HL-60 (cell line): ENCODE data around the gene ANKRD26.

Experiments used
- DNase-seq, 2 experiments: peaks; one replicate each; pipeline ENCODE4 v3.0.0-alpha.2; 2010 to 2020; ENCODE audit warnings: low read depth in 1 of 2, low spot score in 1 of 2
- H3K27ac ChIP-seq: fragments of 250-450 bp; sonication (Bioruptor Pico); replicated peaks from 2 replicates; pipeline ENCODE4 v1.5.1; 2020; ENCODE audit warnings: mild to moderate bottlenecking, moderate library complexity
- H3K27me3 ChIP-seq: fragments of 250-450 bp; sonication (Bioruptor Pico); 2 replicates; pipeline ENCODE4 v1.5.1; 2021; ENCODE audit warnings: mild to moderate bottlenecking, moderate library complexity; ENCODE audit not compliant: insufficient read depth, poor library complexity, severe bottlenecking
- H3K4me3 ChIP-seq: replicated peaks from 2 replicates; pipeline ENCODE4 v1.5.1; 2011; ENCODE audit warnings: mild to moderate bottlenecking, control low read depth, low read length; ENCODE audit not compliant: insufficient read depth
- GABPA ChIP-seq: IDR thresholded peaks from 2 replicates; pipeline ENCODE4 v1.6.1; 2012; ENCODE audit warnings: low read depth
- POLR2AphosphoS5 ChIP-seq: IDR thresholded peaks from 2 replicates; pipeline ENCODE4 v1.6.1; 2012; ENCODE audit warnings: low read depth
- SPI1 ChIP-seq: IDR thresholded peaks from 2 replicates; pipeline ENCODE4 v1.6.1; 2012; ENCODE audit warnings: low read depth, mild to moderate bottlenecking, borderline replicate concordance
- TF ChIP-seq, protein P1 (sequence below): IDR thresholded peaks from one replicate; pipeline ENCODE4 v1.5.1; 2011; ENCODE audit warnings: low read length, control low read depth, inconsistent platforms; ENCODE audit not compliant: insufficient read depth
- TF ChIP-seq, protein P2 (sequence below): IDR thresholded peaks from 2 replicates; pipeline ENCODE4 v1.6.1; 2012; ENCODE audit warnings: low read depth; ENCODE audit not compliant: insufficient replicate concordance

Gene ANKRD26

GRCh38 chr10:27072436-27073114 is 27.7 kb downstream of the ANKRD26 start:
- no peak for DNase-seq
- H3K4me3 ChIP-seq = no peak overlapping the region
- no peak for TF ChIP-seq POLR2AphosphoS5
- TF ChIP-seq, protein P1, sequence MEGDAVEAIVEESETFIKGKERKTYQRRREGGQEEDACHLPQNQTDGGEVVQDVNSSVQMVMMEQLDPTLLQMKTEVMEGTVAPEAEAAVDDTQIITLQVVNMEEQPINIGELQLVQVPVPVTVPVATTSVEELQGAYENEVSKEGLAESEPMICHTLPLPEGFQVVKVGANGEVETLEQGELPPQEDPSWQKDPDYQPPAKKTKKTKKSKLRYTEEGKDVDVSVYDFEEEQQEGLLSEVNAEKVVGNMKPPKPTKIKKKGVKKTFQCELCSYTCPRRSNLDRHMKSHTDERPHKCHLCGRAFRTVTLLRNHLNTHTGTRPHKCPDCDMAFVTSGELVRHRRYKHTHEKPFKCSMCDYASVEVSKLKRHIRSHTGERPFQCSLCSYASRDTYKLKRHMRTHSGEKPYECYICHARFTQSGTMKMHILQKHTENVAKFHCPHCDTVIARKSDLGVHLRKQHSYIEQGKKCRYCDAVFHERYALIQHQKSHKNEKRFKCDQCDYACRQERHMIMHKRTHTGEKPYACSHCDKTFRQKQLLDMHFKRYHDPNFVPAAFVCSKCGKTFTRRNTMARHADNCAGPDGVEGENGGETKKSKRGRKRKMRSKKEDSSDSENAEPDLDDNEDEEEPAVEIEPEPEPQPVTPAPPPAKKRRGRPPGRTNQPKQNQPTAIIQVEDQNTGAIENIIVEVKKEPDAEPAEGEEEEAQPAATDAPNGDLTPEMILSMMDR = no peak
- TF ChIP-seq SPI1 = no peak
- TF ChIP-seq, protein P2, sequence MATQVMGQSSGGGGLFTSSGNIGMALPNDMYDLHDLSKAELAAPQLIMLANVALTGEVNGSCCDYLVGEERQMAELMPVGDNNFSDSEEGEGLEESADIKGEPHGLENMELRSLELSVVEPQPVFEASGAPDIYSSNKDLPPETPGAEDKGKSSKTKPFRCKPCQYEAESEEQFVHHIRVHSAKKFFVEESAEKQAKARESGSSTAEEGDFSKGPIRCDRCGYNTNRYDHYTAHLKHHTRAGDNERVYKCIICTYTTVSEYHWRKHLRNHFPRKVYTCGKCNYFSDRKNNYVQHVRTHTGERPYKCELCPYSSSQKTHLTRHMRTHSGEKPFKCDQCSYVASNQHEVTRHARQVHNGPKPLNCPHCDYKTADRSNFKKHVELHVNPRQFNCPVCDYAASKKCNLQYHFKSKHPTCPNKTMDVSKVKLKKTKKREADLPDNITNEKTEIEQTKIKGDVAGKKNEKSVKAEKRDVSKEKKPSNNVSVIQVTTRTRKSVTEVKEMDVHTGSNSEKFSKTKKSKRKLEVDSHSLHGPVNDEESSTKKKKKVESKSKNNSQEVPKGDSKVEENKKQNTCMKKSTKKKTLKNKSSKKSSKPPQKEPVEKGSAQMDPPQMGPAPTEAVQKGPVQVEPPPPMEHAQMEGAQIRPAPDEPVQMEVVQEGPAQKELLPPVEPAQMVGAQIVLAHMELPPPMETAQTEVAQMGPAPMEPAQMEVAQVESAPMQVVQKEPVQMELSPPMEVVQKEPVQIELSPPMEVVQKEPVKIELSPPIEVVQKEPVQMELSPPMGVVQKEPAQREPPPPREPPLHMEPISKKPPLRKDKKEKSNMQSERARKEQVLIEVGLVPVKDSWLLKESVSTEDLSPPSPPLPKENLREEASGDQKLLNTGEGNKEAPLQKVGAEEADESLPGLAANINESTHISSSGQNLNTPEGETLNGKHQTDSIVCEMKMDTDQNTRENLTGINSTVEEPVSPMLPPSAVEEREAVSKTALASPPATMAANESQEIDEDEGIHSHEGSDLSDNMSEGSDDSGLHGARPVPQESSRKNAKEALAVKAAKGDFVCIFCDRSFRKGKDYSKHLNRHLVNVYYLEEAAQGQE = no peak
- TF ChIP-seq GABPA = no peak
- H3K27me3 ChIP-seq = no peaks in the 10 kb centered on the region
- H3K27ac ChIP-seq = no peak overlapping the region

GRCh38 chr10:27068217-27068891 is 31.9 kb downstream of the ANKRD26 start:
- H3K27ac ChIP-seq = no peak overlapping the region
- no peaks in the 10 kb centered on the region for H3K27me3 ChIP-seq
- no peak overlapping the region for H3K4me3 ChIP-seq
- TF ChIP-seq POLR2AphosphoS5 (no peak), SPI1 (no peak), GABPA (no peak)
- TF ChIP-seq, protein P2 = no peak
- TF ChIP-seq, protein P1 = no peak
- no peak for DNase-seq

DNA sequence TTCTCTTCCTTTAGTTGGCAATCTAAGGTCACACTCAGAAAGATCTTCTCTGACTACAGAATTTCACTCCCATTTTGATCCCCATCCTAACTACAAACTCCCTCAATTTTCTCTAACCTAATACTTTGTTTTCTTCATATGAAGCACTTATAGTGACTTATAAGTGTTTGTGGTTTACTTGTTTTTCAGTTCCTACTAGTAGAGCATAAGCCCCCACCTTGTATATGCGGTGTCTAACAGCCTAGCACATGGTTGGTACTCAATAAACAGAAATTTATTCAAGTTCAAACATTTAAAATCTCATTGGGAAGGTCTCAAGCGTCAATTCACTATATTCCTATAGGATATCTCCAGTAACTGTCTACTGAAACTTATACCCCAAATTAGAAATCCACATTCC is 35.2 kb downstream of the ANKRD26 start:
- DNase-seq = no peak
- no peak overlapping the region for H3K27ac ChIP-seq
- H3K4me3 ChIP-seq = no peak overlapping the region
- no peak for TF ChIP-seq SPI1
- TF ChIP-seq GABPA = no peak
- TF ChIP-seq, protein P2 = no peak
- no peak for TF ChIP-seq POLR2AphosphoS5
- H3K27me3 ChIP-seq = no peaks in the 10 kb centered on the region
